ENCODE results near the gene GSTA1.
"Not testable (repeated sequence)": the region's sequence is repeated elsewhere in the genome, so short reads cannot be mapped to it uniquely, and the experiment has no call there.

DNA sequence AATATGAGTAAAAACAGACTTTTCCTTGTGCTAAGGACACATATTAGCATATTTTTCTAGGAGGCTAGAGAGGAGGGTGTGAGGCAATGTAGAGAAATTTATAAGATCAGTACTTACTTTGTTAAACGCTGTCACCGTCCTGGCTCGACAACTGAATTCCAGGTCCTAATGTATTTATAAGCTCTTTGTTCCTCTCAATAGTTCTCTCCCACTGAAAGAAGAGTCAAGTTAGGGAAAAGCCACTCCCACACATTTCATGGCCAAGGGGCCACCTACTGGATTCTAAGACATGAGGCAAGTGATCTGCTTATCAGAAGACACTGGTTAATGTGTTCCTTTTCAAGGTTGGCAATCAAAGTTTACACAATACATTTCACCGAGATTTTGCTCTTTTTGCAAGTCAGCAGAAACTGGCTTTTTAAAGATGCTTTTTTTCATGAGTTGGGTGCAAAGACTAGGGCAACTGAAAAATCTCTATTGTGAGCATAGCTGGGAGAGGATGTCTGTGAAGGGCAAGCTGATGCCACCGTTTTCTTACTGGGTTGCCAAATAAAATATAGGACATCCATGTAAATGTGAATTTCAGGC is at the start of gene GSTA1:
- TF ChIP-seq POLR2A, EP300 (IDR thresholded peaks at IDR 0.05): not testable (repeated sequence)
- TF ChIP-seq, protein P1, sequence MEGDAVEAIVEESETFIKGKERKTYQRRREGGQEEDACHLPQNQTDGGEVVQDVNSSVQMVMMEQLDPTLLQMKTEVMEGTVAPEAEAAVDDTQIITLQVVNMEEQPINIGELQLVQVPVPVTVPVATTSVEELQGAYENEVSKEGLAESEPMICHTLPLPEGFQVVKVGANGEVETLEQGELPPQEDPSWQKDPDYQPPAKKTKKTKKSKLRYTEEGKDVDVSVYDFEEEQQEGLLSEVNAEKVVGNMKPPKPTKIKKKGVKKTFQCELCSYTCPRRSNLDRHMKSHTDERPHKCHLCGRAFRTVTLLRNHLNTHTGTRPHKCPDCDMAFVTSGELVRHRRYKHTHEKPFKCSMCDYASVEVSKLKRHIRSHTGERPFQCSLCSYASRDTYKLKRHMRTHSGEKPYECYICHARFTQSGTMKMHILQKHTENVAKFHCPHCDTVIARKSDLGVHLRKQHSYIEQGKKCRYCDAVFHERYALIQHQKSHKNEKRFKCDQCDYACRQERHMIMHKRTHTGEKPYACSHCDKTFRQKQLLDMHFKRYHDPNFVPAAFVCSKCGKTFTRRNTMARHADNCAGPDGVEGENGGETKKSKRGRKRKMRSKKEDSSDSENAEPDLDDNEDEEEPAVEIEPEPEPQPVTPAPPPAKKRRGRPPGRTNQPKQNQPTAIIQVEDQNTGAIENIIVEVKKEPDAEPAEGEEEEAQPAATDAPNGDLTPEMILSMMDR (IDR thresholded peaks at IDR 0.05): not testable (repeated sequence)
